ENCODE data around the gene UBD. TPM values are rescaled to one million over a fixed set of nuclear protein-coding genes. Genes with fewer than 3 reads are reported as not detected.

The UBD gene
- total RNA-seq, 2 donors from 2014 or later, result not detected

GRCh38 chr6:29584821-29585220 lies 25.3 kb upstream of the UBD start, which contains the start of gene OR2H2:
TSS of gene OR2H2 (plus strand) at chr6:29585121. CDS start at chr6:29587945, 2,824 bp downstream.
- Histone ChIP-seq H3K36me3 (ENCODE audit: control insufficient read depth, insufficient read depth, low read length) (no peaks in the 10 kb centered on the region), H3K9me3 (ENCODE audit: control insufficient read depth, low read length) (no peaks in the 10 kb centered on the region), H3K27me3 (ENCODE audit: control insufficient read depth, insufficient read depth, low read length, poor library complexity, severe bottlenecking) (no peaks in the 10 kb centered on the region), H3K4me1 (ENCODE audit: control insufficient read depth, insufficient read depth, low read length) (no peaks in the 10 kb centered on the region), H3K9ac (ENCODE audit: extremely low read depth, low read length, poor library complexity, severe bottlenecking) (no peak within 1 kb of the TSS), H3K27ac (ENCODE audit: low read depth, low read length) (no peak within 1 kb of the TSS), H3K4me3 (ENCODE audit: low read length) (no peak within 1 kb of the TSS)
- H3K9me3 Mint-ChIP-seq, result no peaks in the 10 kb centered on the region
- DNase-seq, result no peak
- no peak within 1 kb of the TSS for H3K27ac Mint-ChIP-seq
- H3K4me1 Mint-ChIP-seq, result peaks cover 9% of the 10 kb centered on the region
- no peaks in the 10 kb centered on the region for H3K36me3 Mint-ChIP-seq (ENCODE audit: low read depth)
- TF ChIP-seq, protein P1, sequence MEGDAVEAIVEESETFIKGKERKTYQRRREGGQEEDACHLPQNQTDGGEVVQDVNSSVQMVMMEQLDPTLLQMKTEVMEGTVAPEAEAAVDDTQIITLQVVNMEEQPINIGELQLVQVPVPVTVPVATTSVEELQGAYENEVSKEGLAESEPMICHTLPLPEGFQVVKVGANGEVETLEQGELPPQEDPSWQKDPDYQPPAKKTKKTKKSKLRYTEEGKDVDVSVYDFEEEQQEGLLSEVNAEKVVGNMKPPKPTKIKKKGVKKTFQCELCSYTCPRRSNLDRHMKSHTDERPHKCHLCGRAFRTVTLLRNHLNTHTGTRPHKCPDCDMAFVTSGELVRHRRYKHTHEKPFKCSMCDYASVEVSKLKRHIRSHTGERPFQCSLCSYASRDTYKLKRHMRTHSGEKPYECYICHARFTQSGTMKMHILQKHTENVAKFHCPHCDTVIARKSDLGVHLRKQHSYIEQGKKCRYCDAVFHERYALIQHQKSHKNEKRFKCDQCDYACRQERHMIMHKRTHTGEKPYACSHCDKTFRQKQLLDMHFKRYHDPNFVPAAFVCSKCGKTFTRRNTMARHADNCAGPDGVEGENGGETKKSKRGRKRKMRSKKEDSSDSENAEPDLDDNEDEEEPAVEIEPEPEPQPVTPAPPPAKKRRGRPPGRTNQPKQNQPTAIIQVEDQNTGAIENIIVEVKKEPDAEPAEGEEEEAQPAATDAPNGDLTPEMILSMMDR (conservative IDR thresholded peaks at IDR 0.05), result no peak
- H3K27me3 Mint-ChIP-seq (ENCODE audit: insufficient read depth), result no peaks in the 10 kb centered on the region
- no peak within 1 kb of the TSS for H3K4me3 Mint-ChIP-seq

DNA sequence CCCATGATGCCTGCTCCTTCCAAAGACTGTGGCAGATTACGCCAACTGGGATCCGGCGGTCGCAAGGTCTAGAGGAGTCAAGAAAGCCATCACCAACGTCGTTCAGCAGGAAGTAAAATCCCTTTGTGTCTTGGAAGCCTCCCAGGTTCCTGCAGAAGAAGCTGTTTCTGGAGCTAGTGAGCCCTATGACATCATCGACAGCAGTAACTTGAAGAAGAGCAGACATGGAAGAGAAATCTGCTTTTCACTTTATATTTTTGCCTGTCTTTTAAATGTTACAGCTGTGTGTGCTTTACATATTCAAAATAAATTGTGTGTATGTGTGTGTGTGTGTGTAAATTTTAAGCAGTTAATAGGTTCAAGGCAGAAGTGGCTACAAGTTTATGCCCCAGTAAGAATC lies 18.0 kb upstream of the UBD start:
- Mint-ChIP-seq H3K27ac (no peak overlapping the region), H3K4me3 (no peak overlapping the region), H3K36me3 (ENCODE audit: low read depth) (no peaks in the 10 kb centered on the region), H3K9me3 (no peaks in the 10 kb centered on the region), H3K27me3 (ENCODE audit: insufficient read depth) (peaks cover 5% of the 10 kb centered on the region), H3K4me1 (peaks cover 4% of the 10 kb centered on the region)
- 87 to 91% methylated on average over 7 of the region's 7 CpGs for WGBS, 2 experiments (ENCODE audit: insufficient coverage in 1 of 2, insufficient read length in 1 of 2)
- TF ChIP-seq, protein P1 (conservative IDR thresholded peaks at IDR 0.05), result no peak
- DNase-seq, result no peak
- Histone ChIP-seq H3K4me1 (ENCODE audit: control insufficient read depth, insufficient read depth, low read length) (no peaks in the 10 kb centered on the region), H3K9ac (ENCODE audit: extremely low read depth, low read length, poor library complexity, severe bottlenecking) (no peak overlapping the region), H3K9me3 (ENCODE audit: control insufficient read depth, low read length) (no peaks in the 10 kb centered on the region), H3K4me3 (ENCODE audit: low read length) (no peak overlapping the region), H3K27me3 (ENCODE audit: control insufficient read depth, insufficient read depth, low read length, poor library complexity, severe bottlenecking) (no peaks in the 10 kb centered on the region), H3K27ac (ENCODE audit: low read depth, low read length) (no peak overlapping the region), H3K36me3 (ENCODE audit: control insufficient read depth, insufficient read depth, low read length) (no peaks in the 10 kb centered on the region)

GRCh38 chr6:29576056-29576455 lies 16.5 kb upstream of the UBD start:
- Mint-ChIP-seq H3K36me3 (ENCODE audit: low read depth) (no peaks in the 10 kb centered on the region), H3K9me3 (no peaks in the 10 kb centered on the region), H3K4me1 (peaks cover 4% of the 10 kb centered on the region), H3K4me3 (no peak overlapping the region), H3K27me3 (ENCODE audit: insufficient read depth) (peaks cover 7% of the 10 kb centered on the region), H3K27ac (no peak overlapping the region)
- no peak for DNase-seq
- Histone ChIP-seq H3K4me1 (ENCODE audit: control insufficient read depth, insufficient read depth, low read length) (no peaks in the 10 kb centered on the region), H3K4me3 (ENCODE audit: low read length) (no peak overlapping the region), H3K9ac (ENCODE audit: extremely low read depth, low read length, poor library complexity, severe bottlenecking) (no peak overlapping the region), H3K36me3 (ENCODE audit: control insufficient read depth, insufficient read depth, low read length) (no peaks in the 10 kb centered on the region), H3K27ac (ENCODE audit: low read depth, low read length) (no peak overlapping the region), H3K9me3 (ENCODE audit: control insufficient read depth, low read length) (no peaks in the 10 kb centered on the region), H3K27me3 (ENCODE audit: control insufficient read depth, insufficient read depth, low read length, poor library complexity, severe bottlenecking) (peaks cover 3% of the 10 kb centered on the region)
- TF ChIP-seq, protein P1 (conservative IDR thresholded peaks at IDR 0.05), result no peak
